Amygdala (tissue), 56 donors: ENCODE data around the gene DPY19L1.
A peak's percentile ranks its signal among the peaks of the same experiment; 100 is the strongest.
"Not testable (repeated sequence)": the region's sequence is repeated elsewhere in the genome, so short reads cannot be mapped to it uniquely, and the experiment has no call there.

Experiments
- DNase-seq, 56 donors: peaks; one replicate each; lab custom pipeline; 2025; lab: John Stamatoyannopoulos, UW

Gene DPY19L1

GRCh38 chr7:34931739-34932138 is 105.5 kb downstream of the DPY19L1 start:
- DNase-seq, result no peak

- DNase-seq, result peak in 1 of 56 donors; percentile 11
Measured at GRCh38 chr7:34929783-34930182, 107.5 kb downstream of the DPY19L1 start.

GRCh38 chr7:34928560-34928959 is 108.7 kb downstream of the DPY19L1 start:
- no peak for DNase-seq

- DNase-seq, result peak in 50 of 56 donors; percentile 3 to 89 (median 40)
Measured at GRCh38 chr7:34928052-34928451, 109.2 kb downstream of the DPY19L1 start.

DNA sequence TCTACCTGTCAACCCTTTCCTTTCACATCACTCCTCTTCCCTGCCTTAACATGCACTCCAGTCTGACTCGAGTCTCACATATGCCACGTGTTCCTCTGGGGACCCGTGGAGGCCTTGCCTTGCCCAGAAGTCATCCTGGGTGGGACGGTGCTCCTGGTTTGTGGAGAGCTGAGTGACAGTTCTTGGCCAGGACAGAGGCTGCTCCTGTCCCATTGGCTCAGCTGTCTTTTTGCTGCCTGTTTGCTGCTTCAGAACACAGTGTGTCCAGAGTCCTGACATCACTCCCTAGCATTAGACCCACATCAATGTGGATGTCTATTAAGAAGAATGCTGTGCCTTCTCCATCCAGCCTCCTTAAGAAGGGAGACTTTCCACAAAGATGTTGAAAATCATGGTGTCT is 116.8 kb downstream of the DPY19L1 start:
- not testable (repeated sequence) for DNase-seq

- not testable (repeated sequence) for DNase-seq
Measured at GRCh38 chr7:34919038-34919437, 118.2 kb downstream of the DPY19L1 start.

DNA sequence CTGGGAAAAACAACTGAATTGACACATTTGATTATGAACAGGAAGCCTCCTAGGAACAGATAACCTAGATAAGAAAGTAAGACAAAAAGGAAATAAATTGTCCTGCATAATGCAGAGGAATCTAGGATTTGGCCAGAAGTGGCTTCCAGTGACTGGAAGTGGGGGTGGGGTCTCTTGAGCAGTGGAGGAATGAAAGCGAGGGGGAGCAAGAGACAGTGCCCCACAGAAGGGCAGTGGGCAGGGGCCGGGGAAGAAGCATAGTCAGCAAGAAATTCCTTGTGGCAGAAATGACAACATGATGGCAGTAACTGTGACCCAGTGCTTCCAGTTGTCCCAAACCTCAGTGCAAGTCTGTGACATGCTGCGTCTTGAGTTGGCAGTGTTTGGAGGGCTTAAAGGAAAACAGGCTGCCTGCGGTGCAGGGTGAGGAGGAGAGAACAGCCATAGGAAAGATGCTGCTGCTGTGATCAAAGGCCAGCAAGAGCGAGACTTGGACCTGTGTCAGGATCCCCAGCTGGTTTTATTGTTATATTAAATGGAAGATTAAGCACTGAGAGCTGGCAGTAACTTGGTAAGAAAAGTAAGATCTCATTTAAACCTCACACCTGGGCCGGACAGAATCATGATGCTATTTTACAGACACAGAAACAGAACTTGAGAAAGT is 119.0 kb downstream of the DPY19L1 start:
- DNase-seq, result not testable (repeated sequence)

GRCh38 chr7:34917515-34917914 is 119.8 kb downstream of the DPY19L1 start:
- DNase-seq, result not testable (repeated sequence)

DNA sequence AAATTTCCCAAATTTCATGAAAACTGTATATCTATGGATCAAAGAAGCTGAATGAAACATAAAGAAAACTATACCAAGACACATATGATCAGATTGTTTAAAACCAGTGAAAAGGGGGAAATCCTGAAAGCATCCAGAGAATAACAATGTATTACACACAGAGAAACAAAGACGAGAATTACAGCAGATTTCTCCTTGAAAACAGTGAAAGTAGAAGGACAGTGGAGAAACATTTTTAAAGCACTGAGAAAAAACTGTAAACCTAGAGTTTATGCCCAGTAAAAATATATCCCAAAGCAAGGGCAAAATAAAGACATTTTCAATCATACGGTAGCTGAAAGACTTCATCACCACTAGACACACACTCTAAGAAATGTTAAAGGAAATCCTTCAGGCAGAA is 121.0 kb downstream of the DPY19L1 start:
- no peak for DNase-seq

DNA sequence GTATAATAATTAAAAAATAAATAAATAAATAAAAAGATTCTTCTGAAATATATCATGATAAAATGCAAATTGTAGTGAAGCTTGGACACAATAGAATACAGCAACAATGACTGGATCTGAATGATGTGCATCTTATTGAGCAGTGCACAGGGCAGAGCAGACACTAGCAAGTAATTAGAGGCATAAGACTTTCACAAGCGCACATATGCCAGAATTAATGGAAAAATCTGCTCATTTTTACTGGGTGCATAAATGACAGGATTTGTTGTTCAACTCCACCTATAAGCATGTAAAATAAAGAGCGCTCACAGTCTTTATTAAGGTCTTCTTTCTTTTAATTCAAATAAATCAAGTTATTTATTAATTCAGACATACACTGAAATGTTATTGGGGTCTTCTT is 125.0 kb downstream of the DPY19L1 start:
- no peak for DNase-seq

DNA sequence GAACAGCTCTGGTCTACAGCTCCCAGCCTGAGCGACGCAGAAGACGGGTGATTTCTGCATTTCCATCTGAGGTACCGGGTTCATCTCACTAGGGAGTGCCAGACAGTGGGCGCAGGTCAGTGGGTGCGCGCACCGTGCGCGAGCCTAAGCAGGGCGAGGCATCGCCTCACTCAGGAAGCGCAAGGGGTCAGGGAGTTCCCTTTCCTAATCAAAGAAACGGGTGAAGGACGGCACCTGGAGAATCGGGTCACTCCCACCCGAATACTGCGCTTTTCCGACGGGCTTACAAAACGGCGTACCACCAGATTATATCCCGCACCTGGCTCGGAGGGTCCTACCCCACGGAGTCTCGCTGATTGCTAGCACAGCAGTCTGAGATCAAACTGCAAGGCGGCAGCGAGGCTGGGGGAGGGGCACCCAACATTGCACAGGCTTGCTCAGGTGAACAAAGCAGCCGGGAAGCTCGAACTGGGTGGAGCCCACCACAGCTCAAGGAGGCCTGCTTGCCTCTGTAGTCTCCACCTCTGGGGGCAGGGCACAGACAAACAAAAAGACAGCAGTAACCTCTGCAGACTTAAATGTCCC is 130.9 kb downstream of the DPY19L1 start:
- DNase-seq, result not testable (repeated sequence)

GRCh38 chr7:34904987-34905386 is 132.3 kb downstream of the DPY19L1 start:
- no peak for DNase-seq

GRCh38 chr7:34903921-34904320 is 133.4 kb downstream of the DPY19L1 start:
- DNase-seq, result not testable (repeated sequence)

- DNase-seq, result no peak
Measured at GRCh38 chr7:34902182-34902581, 135.1 kb downstream of the DPY19L1 start.

DNA sequence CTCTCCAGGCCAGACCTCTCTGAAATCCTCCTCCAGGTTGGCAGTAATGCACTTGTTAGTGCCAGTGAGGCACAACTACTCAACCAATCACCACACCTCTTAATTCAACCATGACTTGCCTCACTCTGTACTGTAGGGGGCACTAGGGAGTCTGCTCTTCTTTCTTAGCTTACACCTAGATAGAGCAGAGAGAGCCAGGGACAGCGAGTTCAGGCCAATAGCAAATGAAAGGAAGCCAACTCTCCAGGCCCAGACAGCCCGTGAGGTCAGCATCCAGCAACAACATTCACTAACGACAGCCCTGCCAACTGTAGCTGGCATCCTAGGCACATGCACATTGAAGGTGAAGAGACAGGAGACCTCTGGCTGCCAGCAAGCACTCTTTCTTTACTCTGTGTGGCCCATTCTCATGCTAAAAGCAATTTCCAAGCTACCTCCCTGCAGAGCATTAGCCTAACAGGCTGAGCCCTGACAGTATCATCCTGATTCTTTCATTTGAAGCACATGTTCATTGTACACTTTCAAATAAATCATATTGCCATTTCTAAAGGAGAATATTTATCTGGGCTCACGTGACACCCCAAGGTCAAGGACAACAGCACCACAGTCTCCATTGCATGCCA is 136.3 kb downstream of the DPY19L1 start:
- no peak for DNase-seq

DNA sequence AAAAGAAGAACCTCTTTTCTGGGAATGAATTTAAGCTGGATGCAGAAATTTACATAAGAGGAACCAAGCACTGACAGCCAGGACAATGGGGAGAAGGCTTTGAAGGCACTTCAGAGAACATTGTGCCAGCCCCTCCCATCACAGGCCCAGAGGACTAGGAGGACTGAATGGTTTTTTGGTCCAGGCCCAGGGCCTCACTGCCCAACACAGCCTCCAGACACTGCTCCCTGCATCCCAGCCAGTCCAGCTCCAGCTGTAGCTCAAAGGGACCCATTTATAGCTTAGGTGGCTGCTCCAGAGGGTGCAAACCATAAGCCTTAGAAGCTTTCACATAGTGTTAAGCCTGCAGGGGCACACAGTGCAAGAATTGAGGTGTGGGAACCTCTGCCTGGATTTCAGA is 142.1 kb downstream of the DPY19L1 start:
- no peak for DNase-seq

- no peak for DNase-seq
Measured at GRCh38 chr7:34889951-34890350, 147.3 kb downstream of the DPY19L1 start.

GRCh38 chr7:34886856-34887255 is 150.4 kb downstream of the DPY19L1 start:
- DNase-seq, result no peak

- not testable (repeated sequence) for DNase-seq
Measured at GRCh38 chr7:34883855-34884254, 153.4 kb downstream of the DPY19L1 start.

DNA sequence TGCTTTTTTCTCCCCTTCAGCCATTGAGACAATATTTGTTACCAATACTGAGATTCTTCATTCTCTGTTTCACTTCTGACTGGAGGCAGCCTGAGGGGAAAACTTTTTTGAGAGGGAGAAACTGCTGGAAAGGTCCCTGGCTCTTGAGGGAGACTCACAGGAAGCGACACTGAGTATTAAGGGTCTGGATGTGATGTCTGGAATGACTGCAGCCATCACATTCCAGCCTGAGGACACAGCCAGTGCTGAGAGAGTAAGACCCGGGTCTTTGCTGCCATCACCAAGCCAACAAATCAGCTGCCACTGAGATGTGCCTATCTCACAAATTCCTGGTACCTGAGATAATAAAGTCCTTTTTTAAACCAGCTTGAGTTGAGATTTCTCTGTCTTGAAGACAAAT is 157.4 kb downstream of the DPY19L1 start:
- DNase-seq, result no peak

- DNase-seq, result not testable (repeated sequence)
Measured at GRCh38 chr7:34878944-34879735, 158.1 kb downstream of the DPY19L1 start.
